ENCODE results near the gene NANOG.
A peak's percentile ranks its signal among the peaks of the same experiment; 100 is the strongest.
"Not testable (repeated sequence)": the region's sequence is repeated elsewhere in the genome, so short reads cannot be mapped to it uniquely, and the experiment has no call there.

Gene NANOG

GRCh38 chr12:7788884-7789528, at the start of gene NANOG:
TSS of gene NANOG (plus strand) at chr12:7789402. CDS start at chr12:7789615, 213 bp downstream.
- DNase-seq (ENCODE audit: low read depth) = not testable (repeated sequence)

DNA sequence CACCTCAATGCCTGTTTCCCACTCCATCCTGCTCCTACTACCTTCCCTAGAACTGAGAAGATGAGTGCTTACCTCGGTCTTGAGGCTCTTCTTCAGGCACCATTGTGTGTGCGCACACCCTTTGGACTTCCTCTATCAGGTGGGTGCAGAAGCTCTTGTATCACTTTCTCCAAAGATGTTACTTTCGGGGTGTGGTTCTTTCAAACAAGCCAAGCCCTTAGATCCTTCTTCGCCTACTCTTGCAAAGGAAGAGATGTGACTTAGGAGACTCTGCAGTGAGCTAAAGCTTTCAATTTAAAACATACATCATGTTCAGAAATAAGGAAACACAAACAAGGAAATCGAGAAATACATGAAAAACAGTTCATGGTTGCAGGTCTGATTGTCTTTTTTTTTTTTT, 42.0 kb upstream of the NANOG start, which contains the start of gene CLEC4C:
CLEC4C (minus strand) TSS at position 130 of the 400 bp plus-strand sequence; CDS start at position 103, 27 bp downstream.
- no peak for DNase-seq (ENCODE audit: low read depth)

GRCh38 chr12:7748852-7749251, 40.4 kb upstream of the NANOG start:
- DNase-seq (ENCODE audit: low read depth) = no peak

DNA sequence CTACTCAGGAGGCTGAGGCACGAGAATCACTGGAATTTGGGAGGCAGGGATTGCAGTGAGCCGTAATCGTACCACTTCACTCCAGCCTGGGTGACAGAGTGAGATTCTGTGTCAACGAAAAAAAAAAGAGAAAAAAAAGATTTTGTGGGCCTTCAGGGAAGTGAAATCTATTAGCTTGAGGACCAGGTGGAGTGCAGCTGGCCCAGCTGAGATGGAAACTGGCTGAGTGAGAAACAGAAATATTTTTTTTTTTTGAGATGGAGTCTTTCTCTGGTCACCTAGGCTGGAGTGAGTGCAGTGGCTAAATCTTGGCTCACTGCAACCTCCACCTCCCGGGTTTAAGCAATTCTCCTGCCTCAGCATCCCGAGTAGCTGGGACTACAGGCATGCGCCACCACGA, 39.8 kb upstream of the NANOG start:
- no peak for DNase-seq (ENCODE audit: low read depth)

GRCh38 chr12:7750350-7750749, 38.9 kb upstream of the NANOG start:
- no peak for DNase-seq (ENCODE audit: low read depth)

DNA sequence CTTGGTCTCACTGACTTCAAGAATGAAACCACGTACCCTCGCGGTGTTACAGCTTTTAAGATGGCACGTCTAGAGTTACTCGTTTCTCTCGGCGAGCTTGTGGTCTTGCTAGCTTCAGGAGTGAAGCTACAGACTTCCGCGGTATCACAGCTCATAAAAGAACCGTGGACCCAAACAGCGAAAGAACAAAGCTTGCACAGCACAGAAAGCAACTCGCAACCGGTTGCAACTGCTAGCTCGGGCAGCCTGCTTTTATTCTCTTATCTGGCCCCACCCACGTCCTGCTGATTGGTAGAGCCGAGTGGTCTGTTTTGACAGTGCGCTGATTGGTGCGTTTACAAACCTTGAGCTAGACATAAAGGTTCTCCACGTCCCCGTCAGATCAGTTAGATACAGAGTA, 37.8 kb upstream of the NANOG start:
- DNase-seq (ENCODE audit: low read depth) = no peak

GRCh38 chr12:7751941-7752922, 37.0 kb upstream of the NANOG start:
- DNase-seq (ENCODE audit: low read depth) = not testable (repeated sequence)

DNA sequence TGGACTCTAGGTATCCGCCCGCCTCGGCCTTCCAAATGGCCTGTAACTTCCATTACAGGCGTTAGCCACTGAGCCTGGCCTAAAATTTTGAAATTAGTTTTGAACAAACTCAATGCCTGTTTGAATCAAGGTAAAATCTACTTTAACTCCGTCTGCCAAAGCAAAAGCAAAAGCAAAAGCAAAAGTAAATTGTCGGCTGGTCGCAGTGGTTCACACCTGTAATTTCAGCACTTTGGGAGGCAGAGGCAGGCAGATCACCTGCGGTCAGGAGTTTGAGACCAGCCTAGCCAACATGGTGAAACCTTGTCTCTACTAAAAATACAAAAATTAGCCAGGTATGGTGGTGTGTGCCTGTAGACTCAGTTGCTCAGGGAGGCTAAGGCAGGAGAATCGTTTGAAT, 33.5 kb upstream of the NANOG start:
- DNase-seq (ENCODE audit: low read depth) = not testable (repeated sequence)

GRCh38 chr12:7756993-7757392, 32.2 kb upstream of the NANOG start:
- no peak for DNase-seq (ENCODE audit: low read depth)

DNA sequence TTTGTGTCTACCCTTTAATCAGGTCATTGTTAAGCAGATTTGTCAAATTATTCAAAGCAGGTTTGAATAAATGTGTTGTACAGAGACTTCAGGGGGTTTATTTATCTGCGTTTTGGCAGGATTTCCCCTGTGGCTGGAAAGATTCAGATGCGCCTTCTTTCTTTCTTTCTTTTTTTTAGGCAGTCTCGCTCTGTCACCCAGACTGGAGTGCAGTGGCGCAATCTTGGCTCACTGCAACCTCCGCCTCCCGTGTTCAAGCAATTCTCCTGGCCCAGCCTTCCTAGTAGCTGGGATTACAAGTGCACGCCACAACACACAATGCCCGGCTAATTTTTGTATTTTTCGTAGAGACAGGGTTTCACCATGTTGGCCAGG, 30.4 kb upstream of the NANOG start:
- no peak for DNase-seq (ENCODE audit: low read depth)

GRCh38 chr12:7769999-7770398, 19.2 kb upstream of the NANOG start:
- no peak for DNase-seq (ENCODE audit: low read depth)

DNA sequence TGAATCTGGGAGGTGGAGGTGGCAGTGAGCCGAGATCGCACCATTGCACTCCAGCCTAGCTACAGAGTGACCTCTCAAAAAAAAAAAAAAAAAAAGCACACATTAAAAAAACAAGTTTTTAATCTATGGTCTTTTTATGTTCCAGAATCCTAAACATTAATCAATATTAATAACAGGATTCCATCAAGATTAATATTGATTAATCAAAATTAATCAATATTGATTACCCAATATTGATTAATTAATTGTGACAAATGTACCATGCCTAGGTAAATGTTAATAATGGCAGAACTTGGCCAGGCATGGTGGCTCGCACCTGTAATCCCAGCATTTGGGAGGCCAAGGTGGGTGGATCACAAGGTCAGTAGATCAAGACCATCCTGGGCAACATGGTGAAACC, 7.9 kb upstream of the NANOG start:
- DNase-seq (ENCODE audit: low read depth) = no peak

GRCh38 chr12:7782055-7782454, 7.1 kb upstream of the NANOG start:
- no peak for DNase-seq (ENCODE audit: low read depth)

DNA sequence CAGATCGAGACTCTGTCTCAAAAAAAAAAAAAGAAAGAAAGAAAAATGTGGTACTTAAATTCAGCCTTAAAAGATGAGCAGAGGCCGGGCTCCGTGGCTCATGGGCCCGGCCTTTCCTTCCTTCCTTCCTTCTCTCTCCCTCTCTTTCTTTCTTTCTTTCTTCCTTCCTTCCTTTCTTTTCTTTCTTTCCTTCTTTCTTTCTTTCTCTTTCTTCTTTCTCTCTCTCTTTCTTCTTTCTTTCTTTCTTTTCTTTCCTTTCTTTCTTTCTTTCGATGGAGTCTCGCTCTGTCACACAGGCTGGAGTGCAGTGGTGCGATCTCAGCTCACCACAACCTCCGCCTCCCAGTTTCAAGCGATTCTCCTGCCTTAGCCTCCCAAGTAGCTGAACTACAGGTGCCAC, 5.8 kb upstream of the NANOG start:
- not testable (repeated sequence) for DNase-seq (ENCODE audit: low read depth)

GRCh38 chr12:7784701-7785100, 4.5 kb upstream of the NANOG start:
- DNase-seq (ENCODE audit: low read depth) = no peak

DNA sequence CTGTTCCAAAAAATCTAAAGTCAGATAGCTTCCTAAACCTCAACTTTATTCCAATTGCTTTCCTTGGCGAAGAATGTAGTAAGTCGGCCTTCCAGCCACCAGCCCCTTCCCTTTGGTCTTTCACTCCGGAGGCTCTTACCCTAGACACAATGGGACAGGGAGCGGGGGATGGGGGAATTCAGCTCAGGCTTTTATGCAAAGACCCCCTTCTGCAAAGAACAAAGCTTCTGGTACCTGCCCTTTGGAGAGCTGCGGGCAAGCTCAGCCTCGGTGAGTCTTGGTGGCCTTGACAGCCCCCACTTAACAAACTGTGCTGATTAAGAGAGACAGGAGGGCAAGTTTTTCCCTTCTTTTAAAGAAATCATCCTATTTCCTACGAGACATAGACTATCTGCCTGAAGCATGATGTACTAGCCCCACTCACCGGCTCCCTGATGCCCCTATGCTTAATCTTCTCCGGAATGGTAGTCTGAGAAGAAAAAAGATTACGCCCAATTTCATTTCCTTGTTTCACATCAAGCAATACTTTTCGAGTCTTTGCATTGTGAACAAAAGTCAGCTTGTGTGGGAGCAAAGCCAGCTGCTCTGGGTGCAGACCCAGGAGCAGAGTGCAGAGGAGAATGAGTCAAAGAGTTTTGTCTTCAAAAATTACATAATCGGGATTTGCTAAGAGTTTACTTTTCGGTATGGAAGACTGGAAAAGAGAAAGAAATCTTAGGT, 1.5 kb upstream of the NANOG start:
- DNase-seq (ENCODE audit: low read depth) = peak; percentile 3

DNA sequence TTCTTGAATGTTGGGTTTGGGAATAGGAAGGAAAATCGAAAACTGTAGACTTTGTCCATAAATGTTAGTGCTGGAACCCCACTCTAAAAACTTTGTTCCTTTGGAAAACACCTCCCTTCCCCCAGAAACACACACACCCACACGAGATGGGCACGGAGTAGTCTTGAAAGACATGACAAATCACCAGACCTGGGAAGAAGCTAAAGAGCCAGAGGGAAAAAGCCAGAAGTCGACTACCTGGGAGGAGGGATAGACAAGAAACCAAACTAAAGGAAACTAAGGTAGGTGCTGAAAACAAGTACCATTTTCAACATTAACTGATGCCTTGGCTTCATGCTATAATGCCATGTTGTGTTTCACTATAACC, 925 bp upstream of the NANOG start:
- no peak for DNase-seq (ENCODE audit: low read depth)

DNA sequence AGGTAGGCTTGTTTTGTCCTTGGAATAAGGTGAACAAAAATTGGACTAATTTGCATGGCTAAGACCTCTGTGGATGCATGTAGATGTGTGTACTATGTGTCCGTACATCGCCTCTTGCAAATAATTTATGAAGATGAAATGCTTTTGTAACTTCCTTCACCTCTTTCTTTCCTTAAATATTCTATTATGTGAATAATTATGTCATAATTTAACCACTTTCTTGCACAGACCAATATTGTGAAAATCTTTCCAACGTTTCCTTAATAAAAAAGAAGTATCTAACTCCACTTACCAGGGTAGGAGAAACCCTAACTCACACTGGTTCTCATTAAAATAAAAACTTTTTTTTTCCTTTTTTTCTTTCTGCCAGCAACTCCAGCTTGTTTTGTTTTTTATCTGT, 4.0 kb downstream of the NANOG start:
- DNase-seq (ENCODE audit: low read depth) = no peak

DNA sequence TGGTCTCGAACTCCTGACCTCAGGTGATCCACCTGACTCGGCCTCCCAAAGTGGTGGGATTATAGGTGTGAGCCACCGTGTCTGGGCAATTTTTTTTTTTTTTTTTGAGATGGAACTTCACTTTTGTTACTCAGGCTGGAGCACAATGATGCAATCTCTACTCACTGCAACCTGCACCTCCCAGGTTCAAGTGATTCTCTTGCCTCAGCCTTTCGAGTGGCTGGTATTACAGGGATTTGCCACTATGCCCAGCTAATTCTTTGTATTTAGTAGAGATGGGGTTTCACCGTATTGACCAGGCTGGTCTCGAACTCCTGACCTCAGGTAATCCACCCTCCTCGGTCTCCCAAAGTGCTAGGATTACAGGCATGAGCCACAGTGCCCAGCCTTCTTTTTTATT, 8.1 kb downstream of the NANOG start:
- not testable (repeated sequence) for DNase-seq (ENCODE audit: low read depth)

GRCh38 chr12:7797698-7798398, 8.6 kb downstream of the NANOG start:
- DNase-seq (ENCODE audit: low read depth) = peak; percentile 67

DNA sequence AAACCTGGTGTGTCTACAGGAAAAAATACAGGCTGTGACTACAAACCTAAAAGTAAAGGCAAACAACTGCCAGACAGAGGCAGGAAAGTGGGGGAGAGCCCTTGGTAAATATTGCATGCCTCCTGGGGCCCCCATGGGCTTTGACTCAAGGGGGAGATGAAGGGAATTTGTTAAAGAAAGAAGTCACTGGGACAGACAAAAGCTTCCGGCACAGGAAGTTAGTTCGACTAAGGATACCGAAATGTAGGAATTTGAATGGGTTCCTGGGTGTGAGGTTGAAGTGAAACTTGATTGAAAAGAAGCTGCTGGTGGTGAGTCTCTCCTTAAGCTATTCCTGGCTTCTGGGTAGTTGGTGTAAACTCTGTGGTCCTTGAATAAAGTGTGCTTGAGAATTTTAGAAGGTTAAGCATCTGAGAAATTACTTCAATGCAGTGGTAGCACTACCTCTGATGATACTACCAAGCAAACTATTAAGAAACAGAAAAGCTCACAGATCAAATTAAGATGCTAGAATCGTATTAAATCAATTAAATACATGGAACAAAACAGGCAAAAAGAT, 9.6 kb downstream of the NANOG start:
- not testable (repeated sequence) for DNase-seq (ENCODE audit: low read depth)

DNA sequence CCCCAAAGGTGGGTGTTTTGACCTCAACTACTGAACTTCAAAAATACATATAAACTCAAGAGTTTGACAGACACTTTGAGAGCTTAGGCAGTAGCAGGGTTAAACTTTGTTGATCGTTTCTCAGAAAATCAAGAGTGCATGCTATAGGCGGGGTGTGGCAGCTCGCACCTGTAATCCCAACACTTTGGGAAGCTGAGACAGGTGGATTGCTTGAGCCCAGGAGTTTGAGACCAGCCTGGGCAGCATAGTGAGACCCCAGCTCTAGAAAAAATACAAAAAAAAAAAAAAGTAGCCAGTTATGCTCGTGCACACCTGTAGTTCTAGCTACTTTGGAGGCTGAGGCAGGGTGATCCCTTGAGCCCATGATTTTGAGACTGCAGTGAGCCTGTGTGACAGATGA, 12.3 kb downstream of the NANOG start:
- no peak for DNase-seq (ENCODE audit: low read depth)

All from amniotic epithelial cell (primary cell).